BE2C (cell line): ENCODE measurements around the gene WWOX.

ENCODE experiments used
- DNase-seq: peaks from one replicate; pipeline ENCODE4 v3.0.0-alpha.2; 2020
- H3K27me3 ChIP-seq: fragments of 250-450 bp; sonication (Bioruptor Pico); 2 replicates; pipeline ENCODE4 v1.5.1; 2020; ENCODE audit warnings: mild to moderate bottlenecking
- H3K36me3 ChIP-seq: fragments of 250-450 bp; sonication (Bioruptor Pico); 2 replicates; pipeline ENCODE4 v1.5.1; 2020; ENCODE audit warnings: mild to moderate bottlenecking
- H3K4me1 ChIP-seq: fragments of 250-450 bp; sonication (Bioruptor Pico); 2 replicates; pipeline ENCODE4 v1.5.1; 2020
- H3K4me3 ChIP-seq: 2 replicates; pipeline ENCODE4 v1.5.1; 2011; ENCODE audit warnings: low read depth, low read length
- H3K9me3 ChIP-seq: fragments of 250-450 bp; sonication (Bioruptor Pico); 2 replicates; pipeline ENCODE4 v1.5.1; 2020
- CTCF ChIP-seq: IDR thresholded peaks from 2 replicates; pipeline ENCODE4 v1.5.1; 2012; ENCODE audit warnings: mild to moderate bottlenecking, low read depth, low read length

The WWOX gene

DNA sequence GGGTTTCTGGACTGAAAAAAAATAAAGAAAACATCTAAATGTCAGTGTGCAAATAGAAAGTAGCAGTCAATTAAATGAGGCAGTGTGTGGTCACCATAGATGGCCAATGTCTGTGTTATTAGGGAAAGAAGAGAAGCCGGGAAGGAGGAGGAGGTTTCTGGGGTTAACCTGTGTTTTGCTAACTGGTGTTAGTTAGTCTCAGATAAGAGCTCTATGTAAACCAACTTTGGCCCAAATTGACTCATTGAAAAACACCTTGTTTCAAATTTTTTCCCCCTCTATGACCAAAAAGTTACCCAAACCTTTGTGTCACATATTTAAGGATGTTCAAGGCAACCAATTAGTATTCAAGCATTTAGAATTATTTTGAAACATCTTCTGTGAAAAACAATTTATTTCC is 970.2 kb downstream of the WWOX start:
- no peaks in the 10 kb centered on the region for H3K4me1 ChIP-seq
- H3K4me3 ChIP-seq = no peak overlapping the region
- H3K36me3 ChIP-seq = no peaks in the 10 kb centered on the region
- no peaks in the 10 kb centered on the region; the same call in 1 of the 2 replicates for H3K9me3 ChIP-seq
- no peaks in the 10 kb centered on the region for H3K27me3 ChIP-seq
- no peak for DNase-seq
- TF ChIP-seq CTCF = no peak

- no peak for TF ChIP-seq CTCF
Measured at GRCh38 chr16:79071424-79071823, 972.0 kb downstream of the WWOX start.

GRCh38 chr16:79072517-79072916 is 973.1 kb downstream of the WWOX start:
- no peaks in the 10 kb centered on the region for H3K4me1 ChIP-seq
- no peak for DNase-seq
- H3K36me3 ChIP-seq = no peaks in the 10 kb centered on the region
- TF ChIP-seq CTCF = no peak
- H3K4me3 ChIP-seq = no peak overlapping the region
- no peaks in the 10 kb centered on the region for H3K27me3 ChIP-seq
- H3K9me3 ChIP-seq = no peaks in the 10 kb centered on the region; the same call in 1 of the 2 replicates

More at GRCh38 chr16:79071424-79071823, 972.0 kb downstream of the WWOX start:
- H3K27me3 ChIP-seq = no peaks in the 10 kb centered on the region
- no peaks in the 10 kb centered on the region for H3K4me1 ChIP-seq
- no peaks in the 10 kb centered on the region; the same call in 1 of the 2 replicates for H3K9me3 ChIP-seq
- H3K4me3 ChIP-seq = no peak overlapping the region
- H3K36me3 ChIP-seq = no peaks in the 10 kb centered on the region
- no peak for DNase-seq

GRCh38 chr16:79073566-79073965 is 974.1 kb downstream of the WWOX start:
- Histone ChIP-seq H3K9me3 (no peaks in the 10 kb centered on the region; the same call in 1 of the 2 replicates), H3K27me3 (no peaks in the 10 kb centered on the region), H3K4me3 (no peak overlapping the region), H3K36me3 (no peaks in the 10 kb centered on the region), H3K4me1 (no peaks in the 10 kb centered on the region)
- no peak for TF ChIP-seq CTCF
- DNase-seq = no peak

DNA sequence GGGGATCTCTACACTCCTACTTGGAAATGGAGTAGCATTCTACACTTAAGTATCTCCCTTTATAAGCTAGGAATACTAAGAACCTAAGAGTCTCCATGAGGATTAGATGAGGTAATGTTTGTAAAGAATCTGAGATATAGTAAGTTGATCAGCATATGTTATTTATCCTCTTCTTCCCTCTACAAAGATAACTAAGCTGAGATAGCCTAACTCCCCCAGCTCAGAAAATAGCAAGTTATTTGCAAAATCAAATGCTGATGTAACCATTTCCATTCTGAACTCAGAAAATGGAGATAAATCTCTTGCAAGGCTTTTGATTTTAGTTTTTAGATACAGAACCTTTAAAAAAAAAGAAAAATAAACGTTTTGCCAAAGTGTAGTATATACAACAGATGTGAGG is 975.1 kb downstream of the WWOX start:
- no peak for DNase-seq

GRCh38 chr16:79074951-79075350 is 975.5 kb downstream of the WWOX start:
- Histone ChIP-seq H3K27me3 (no peaks in the 10 kb centered on the region), H3K4me3 (no peak overlapping the region), H3K4me1 (no peaks in the 10 kb centered on the region), H3K9me3 (no peaks in the 10 kb centered on the region; the same call in 1 of the 2 replicates), H3K36me3 (no peaks in the 10 kb centered on the region)
- DNase-seq = no peak
- TF ChIP-seq CTCF = no peak

More for the DNA sequence above, 975.1 kb downstream of the WWOX start:
- Histone ChIP-seq H3K4me3 (no peak overlapping the region), H3K27me3 (no peaks in the 10 kb centered on the region), H3K9me3 (no peaks in the 10 kb centered on the region; the same call in 1 of the 2 replicates), H3K36me3 (no peaks in the 10 kb centered on the region), H3K4me1 (no peaks in the 10 kb centered on the region)
- no peak for TF ChIP-seq CTCF
